Stimulated activated CD4-positive, alpha-beta T cell treated with anti-CD3 and anti-CD28 coated beads, Interleukin-12 subunit alpha, Interleukin-12 subunit beta, amount 100 ng/mL, for 24 hours (primary cell): ENCODE data around the gene DEFB132.
"Not testable (repeated sequence)": the region's sequence is repeated elsewhere in the genome, so short reads cannot be mapped to it uniquely, and the experiment has no call there.

ENCODE experiments used
- DNase-seq, 2 experiments: peaks; one replicate each; pipeline ENCODE4 v3.0.0-alpha.2; 2020; ENCODE audit warnings: low read depth in 2 of 2

DEFB132 gene

GRCh38 chr20:257419-257818 lies at the start of gene DEFB132:
DEFB132 (plus strand) TSS chr20:257724; CDS start chr20:257779, 55 bp downstream.
- no peak for DNase-seq

GRCh38 chr20:208942-209566 lies 48.5 kb upstream of the DEFB132 start:
- DNase-seq, result no peak

GRCh38 chr20:210809-211502 lies 46.6 kb upstream of the DEFB132 start:
- DNase-seq, result no peak

- no peak for DNase-seq
Observed at GRCh38 chr20:214383-214782, 43.1 kb upstream of the DEFB132 start.

DNA sequence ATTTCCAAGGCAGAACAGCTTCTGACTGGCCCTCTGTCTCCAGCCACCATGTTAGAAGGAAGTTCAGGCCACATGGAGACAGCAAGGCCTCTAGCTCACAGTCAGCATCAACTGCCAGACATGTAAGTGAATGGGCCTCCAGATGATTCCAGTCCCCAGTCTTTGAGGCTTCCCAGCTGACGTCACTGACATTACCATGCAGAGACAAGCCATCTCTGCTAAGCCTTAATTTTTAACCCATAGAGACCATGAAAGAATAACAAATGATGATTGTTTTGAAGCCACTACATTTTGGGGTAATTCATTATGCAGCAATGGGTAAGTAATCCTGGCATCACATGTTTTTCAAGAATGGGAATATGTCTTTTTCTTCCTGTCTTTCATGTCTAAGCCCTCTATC lies 41.7 kb upstream of the DEFB132 start:
- no peak for DNase-seq

DNA sequence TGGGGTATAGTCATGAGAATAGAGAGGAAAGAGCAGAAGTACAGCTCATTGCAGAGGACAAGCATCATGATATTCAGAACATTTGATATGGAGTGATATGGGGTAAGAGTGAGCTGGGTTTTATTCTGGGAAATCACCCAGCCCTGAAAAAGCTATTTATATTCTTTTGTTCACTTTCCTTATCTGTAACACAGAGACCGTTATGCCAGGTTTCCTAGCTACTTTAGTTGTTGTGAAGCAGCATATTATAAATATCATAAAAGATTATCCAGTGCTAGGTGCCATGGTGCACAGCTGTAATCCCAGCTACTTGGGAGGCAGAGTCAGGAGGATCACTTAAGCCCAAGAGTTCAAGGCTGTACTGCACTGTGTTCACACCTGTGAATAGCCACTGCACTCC lies 40.3 kb upstream of the DEFB132 start:
- no peak for DNase-seq

DNA sequence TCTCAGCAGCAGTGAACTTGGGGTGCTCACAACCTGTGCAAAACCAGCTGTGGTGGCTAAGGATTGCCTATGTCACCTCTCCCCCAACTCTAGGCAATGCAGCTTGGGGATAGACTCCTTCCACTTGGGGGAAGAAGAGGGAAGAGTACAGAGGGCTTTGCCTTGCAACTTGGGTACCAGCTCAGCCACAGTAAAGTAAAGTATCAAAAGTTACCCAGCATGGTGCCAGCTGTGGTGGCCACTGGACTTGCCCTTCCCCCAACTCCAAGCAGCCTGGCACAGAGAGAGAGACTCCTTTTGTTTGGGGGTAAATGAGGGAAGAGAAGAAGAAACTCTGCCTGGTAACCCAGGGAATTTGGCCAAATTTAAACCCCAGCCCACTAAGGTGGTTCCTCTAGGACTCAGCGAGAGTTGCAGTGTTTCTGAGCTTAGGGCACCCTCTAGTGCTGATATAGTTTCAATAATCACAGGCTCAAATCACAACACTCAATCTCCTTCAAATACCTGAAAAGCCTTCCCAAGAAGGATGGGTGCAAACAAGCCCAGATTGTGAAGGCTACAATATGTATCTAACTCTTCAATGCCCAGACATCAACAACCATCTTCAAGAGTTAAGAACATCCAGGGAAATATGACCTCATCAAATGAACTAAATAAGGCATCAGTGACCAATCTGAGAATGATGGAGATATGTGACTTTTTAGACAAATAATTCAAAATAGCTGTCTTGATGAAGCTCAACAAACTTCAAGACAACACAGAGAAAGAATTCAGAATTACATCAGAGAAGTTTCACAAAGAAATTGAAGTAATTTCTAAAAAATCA lies 38.0 kb upstream of the DEFB132 start:
- no peak for DNase-seq

GRCh38 chr20:221258-221830 lies 36.2 kb upstream of the DEFB132 start:
- DNase-seq, result no peak

DNA sequence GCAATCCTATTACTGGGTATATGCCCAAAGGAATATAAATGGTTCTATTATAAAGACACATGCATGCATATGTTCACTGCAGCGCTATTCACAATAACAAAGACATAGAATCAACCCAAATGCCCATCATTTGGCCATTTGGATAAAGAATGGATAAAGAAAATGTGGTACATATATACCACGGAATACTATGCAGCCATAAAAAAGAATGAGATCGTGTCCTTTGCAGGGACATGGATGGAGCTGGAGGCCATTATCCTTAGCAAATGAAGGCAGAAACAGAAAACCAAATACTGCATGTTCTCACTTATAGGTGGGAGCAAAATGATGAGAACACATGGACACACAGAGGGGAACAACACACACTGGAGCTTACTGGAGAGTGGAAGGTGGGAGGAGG lies 31.6 kb upstream of the DEFB132 start:
- not testable (repeated sequence) for DNase-seq

DNA sequence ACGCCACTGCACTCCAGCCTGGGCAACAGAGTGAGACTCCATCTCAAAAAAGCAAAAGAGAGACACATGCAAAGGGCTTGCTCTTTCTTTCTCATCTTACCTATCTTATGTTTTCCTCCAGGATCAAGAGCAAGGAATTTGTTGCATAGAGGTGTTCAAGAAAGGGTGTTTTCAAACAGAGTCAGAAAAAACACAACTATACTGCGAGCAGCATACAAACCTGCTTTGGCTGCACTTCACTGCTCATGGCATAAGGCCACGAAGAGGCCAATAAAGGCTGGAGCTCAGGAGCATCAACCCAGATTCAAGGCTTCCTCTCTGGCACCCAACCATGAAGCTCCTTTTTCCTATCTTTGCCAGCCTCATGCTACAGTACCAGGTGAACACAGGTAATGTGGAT lies 30.6 kb upstream of the DEFB132 start, which contains the start of gene DEFB129:
DEFB129 (plus strand) TSS at position 301 of the 400 bp plus-strand sequence; CDS start at position 332, 31 bp downstream.
- DNase-seq, result no peak

DNA sequence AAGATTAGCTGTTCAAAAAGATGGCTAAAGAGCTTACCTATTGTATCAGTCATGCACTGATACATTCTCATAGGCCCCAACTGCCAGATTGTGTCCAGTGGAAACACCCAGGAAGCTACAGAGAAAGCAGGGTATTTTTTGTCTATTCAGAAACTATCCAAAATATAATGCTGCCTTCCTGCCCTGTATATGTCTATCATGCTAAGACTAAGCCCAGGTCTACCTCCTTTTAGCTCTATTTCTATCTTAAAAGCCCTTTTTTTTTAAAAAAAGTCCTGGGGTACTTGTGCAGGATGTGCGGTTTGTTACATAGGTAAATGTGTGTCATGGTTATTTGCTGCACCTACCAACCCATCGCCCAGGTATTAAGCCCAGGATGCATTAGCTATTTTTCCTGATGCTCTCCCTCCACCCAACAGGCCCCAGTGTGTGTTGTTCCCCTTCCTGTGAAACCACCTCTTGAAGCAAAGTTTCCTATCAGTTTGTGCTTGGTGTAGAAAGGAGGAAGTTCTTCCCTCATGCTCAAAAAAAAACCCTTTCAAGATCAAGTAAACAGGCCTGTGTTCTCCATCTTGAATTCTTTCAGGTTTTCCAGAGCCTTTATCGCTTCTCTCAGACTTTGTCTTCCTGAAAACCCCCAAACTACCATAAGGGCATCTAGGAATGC lies 30.0 kb upstream of the DEFB132 start:
- no peak for DNase-seq

GRCh38 chr20:235891-236290 lies 21.6 kb upstream of the DEFB132 start:
- no peak for DNase-seq

- DNase-seq, result peak in 1 of 2 experiments; percentile 25
Observed at GRCh38 chr20:237489-237888, 20.0 kb upstream of the DEFB132 start.

DNA sequence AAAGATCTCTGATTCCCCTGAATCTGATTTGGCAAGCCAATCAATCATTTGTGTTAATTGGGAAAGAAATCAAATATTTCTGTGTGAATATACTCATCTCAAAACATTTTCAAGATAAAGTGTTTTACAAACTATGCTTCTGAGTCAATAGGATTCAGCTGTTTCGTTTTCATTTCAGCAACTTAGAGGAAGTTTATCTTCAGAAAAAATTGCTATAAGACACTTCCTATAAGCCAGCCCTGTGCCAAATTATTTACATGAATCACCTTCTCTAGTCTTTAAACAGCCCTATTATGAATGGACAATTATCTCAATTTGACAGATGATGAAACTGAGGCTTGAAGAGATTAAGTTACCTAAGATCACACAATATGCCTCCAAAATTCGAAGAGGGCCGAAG lies 19.6 kb upstream of the DEFB132 start:
- DNase-seq, result no peak

GRCh38 chr20:242905-243304 lies 14.6 kb upstream of the DEFB132 start:
- no peak for DNase-seq

DNA sequence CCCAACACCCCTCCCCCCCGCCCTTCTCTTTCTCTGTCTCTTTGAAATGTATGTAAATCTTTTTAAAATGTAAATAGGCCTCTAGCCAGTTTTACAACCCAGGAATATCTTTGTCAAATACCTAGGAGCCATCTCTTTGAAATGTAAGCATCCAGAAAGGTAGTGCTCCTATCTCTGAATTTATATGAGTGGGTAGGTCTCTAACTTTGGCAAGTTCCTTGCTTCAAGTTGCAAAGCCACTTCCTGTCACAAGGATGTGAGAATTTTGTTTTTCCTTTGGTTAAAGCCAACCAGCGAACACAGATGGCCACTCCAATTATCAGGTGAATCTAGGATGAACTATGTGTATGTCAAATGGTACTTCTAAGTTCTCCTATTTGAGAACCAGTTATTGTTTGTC lies 6.2 kb upstream of the DEFB132 start:
- no peak for DNase-seq

- DNase-seq, result no peak
Observed at GRCh38 chr20:252801-253200, 4.7 kb upstream of the DEFB132 start.

GRCh38 chr20:253447-253846 lies 4.1 kb upstream of the DEFB132 start:
- not testable (repeated sequence) for DNase-seq

DNA sequence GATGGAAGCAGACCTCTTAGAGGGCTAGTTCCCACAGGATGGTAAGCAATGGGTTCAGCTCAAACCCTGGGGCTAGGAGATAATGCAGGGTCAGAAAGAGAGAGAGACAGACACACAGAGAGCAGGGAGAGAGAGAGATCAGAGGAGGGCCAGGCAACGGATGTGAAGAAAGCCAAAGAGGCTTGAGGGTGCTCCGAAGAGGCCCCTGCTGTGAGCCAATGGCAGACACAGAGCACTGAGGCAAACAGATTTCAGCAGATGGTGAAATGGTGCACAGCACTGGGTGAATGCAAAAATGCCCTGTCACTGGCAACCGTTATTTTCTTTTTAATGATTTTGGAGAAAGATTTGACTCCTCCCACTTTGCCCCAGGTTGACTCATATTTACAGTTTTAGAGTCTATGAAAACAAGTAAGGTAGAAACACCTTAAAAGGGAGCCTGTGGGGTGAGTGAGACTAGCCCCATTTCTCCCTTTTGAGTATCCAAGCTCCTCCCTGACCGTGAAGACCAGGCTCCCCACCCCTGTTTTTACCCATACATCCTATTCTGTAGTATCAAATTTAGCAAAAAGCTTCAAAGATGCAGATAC lies 840 bp downstream of the DEFB132 start:
- DNase-seq, result no peak

GRCh38 chr20:258963-259362 lies 1.4 kb downstream of the DEFB132 start:
- no peak for DNase-seq

GRCh38 chr20:259981-260380 lies 2.5 kb downstream of the DEFB132 start:
- no peak for DNase-seq
